ENCODE measurements around the gene SGK2. TPM values are rescaled to one million over a fixed set of nuclear protein-coding genes. Genes with fewer than 3 reads are reported as not detected.

SGK2 gene
- total and polyA plus RNA-seq, 2 experiments from 2014 or later, result 0.42 TPM; not detected in 1

DNA sequence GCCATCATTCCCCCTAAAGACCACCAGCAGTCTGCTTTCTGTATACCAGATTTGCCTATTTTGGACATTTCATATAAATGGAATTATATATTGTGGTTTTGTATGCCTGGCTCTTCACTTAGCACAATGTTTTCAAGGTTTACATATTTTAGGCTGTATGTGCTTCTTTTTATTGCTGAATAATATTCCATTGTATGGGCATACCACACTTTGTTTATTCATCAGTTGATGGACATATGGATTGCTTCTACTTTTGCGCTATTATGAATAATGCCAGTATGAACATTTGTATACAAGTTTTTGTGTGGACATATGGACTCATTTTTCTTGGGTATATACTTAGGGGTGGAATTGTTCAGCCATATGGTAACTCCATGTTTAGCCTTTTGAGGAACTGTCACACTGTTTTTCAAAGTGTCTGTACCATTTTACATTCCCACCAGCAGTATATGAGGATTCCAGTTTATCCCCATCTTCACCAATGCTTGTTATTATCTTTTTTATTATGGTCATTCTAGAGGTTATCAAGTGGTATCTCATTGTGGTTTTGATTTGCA lies 38.7 kb upstream of the SGK2 start:
- H3F3A ChIP-seq (replicated peaks; ENCODE audit: low read depth), result no peaks in the 10 kb centered on the region
- Mint-ChIP-seq H3K27me3 (ENCODE audit: insufficient read depth, low read depth, poor library complexity) (peaks cover 2% of the 10 kb centered on the region), H3K4me1 (no peaks in the 10 kb centered on the region; the same call in 2 of the 3 replicates), H3K36me3 (ENCODE audit: low read depth) (peaks cover 37% of the 10 kb centered on the region), H3K27ac (no peak overlapping the region), H3K4me3 (no peak overlapping the region), H3K9me3 (no peaks in the 10 kb centered on the region; the same call in 1 of the 3 replicates)
- H3K27ac ChIP-seq (ENCODE audit: low read depth), result no peak overlapping the region
- no peak overlapping the region for H3K4me2 ChIP-seq
- no peaks in the 10 kb centered on the region; the same call in 1 of the 2 replicates for H3K36me3 ChIP-seq (ENCODE audit: insufficient read depth)
- H3K4me1 ChIP-seq (ENCODE audit: insufficient read depth), result no peaks in the 10 kb centered on the region
- H3K79me2 ChIP-seq (replicated peaks; ENCODE audit: insufficient read depth), result 0 out of 2 replicates have a peak, but pooled peaks cover 7% of the 10 kb centered on the region
- no peak for ATAC-seq
- no peaks in the 10 kb centered on the region; the same call in 1 of the 2 replicates for H3K9me2 ChIP-seq (ENCODE audit: insufficient read depth)
- H3K27me3 ChIP-seq (ENCODE audit: insufficient read depth), result no peaks in the 10 kb centered on the region
- H2AFZ ChIP-seq, result no peak overlapping the region
- TF ChIP-seq EZH2 (IDR thresholded peaks at IDR 0.05; ENCODE audit: low read depth, unreplicated experiment) (no peak), CREB1 (CRISPR knock-in tag; IDR thresholded peaks at IDR 0.05; ENCODE audit: low read depth) (no peak), ZNF114 (CRISPR knock-in tag; IDR thresholded peaks at IDR 0.05) (no peak), NANOG (IDR thresholded peaks at IDR 0.05; ENCODE audit: borderline replicate concordance) (no peak), ZNF331 (CRISPR knock-in tag; IDR thresholded peaks at IDR 0.05; ENCODE audit: low read depth) (no peak), EZH2phosphoT487 (IDR thresholded peaks at IDR 0.05; ENCODE audit: unreplicated experiment) (no peak), STAT1 (IDR thresholded peaks at IDR 0.05; ENCODE audit: unreplicated experiment) (no peak), POLR2AphosphoS5 (IDR thresholded peaks at IDR 0.05; ENCODE audit: low read depth) (no peak), JUNB (IDR thresholded peaks at IDR 0.05; ENCODE audit: unreplicated experiment) (no peak)
- TF ChIP-seq, protein P1, sequence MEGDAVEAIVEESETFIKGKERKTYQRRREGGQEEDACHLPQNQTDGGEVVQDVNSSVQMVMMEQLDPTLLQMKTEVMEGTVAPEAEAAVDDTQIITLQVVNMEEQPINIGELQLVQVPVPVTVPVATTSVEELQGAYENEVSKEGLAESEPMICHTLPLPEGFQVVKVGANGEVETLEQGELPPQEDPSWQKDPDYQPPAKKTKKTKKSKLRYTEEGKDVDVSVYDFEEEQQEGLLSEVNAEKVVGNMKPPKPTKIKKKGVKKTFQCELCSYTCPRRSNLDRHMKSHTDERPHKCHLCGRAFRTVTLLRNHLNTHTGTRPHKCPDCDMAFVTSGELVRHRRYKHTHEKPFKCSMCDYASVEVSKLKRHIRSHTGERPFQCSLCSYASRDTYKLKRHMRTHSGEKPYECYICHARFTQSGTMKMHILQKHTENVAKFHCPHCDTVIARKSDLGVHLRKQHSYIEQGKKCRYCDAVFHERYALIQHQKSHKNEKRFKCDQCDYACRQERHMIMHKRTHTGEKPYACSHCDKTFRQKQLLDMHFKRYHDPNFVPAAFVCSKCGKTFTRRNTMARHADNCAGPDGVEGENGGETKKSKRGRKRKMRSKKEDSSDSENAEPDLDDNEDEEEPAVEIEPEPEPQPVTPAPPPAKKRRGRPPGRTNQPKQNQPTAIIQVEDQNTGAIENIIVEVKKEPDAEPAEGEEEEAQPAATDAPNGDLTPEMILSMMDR (conservative IDR thresholded peaks at IDR 0.05; ENCODE audit: low read depth in 2 of 2), result no peak
- TF ChIP-seq, protein P2, sequence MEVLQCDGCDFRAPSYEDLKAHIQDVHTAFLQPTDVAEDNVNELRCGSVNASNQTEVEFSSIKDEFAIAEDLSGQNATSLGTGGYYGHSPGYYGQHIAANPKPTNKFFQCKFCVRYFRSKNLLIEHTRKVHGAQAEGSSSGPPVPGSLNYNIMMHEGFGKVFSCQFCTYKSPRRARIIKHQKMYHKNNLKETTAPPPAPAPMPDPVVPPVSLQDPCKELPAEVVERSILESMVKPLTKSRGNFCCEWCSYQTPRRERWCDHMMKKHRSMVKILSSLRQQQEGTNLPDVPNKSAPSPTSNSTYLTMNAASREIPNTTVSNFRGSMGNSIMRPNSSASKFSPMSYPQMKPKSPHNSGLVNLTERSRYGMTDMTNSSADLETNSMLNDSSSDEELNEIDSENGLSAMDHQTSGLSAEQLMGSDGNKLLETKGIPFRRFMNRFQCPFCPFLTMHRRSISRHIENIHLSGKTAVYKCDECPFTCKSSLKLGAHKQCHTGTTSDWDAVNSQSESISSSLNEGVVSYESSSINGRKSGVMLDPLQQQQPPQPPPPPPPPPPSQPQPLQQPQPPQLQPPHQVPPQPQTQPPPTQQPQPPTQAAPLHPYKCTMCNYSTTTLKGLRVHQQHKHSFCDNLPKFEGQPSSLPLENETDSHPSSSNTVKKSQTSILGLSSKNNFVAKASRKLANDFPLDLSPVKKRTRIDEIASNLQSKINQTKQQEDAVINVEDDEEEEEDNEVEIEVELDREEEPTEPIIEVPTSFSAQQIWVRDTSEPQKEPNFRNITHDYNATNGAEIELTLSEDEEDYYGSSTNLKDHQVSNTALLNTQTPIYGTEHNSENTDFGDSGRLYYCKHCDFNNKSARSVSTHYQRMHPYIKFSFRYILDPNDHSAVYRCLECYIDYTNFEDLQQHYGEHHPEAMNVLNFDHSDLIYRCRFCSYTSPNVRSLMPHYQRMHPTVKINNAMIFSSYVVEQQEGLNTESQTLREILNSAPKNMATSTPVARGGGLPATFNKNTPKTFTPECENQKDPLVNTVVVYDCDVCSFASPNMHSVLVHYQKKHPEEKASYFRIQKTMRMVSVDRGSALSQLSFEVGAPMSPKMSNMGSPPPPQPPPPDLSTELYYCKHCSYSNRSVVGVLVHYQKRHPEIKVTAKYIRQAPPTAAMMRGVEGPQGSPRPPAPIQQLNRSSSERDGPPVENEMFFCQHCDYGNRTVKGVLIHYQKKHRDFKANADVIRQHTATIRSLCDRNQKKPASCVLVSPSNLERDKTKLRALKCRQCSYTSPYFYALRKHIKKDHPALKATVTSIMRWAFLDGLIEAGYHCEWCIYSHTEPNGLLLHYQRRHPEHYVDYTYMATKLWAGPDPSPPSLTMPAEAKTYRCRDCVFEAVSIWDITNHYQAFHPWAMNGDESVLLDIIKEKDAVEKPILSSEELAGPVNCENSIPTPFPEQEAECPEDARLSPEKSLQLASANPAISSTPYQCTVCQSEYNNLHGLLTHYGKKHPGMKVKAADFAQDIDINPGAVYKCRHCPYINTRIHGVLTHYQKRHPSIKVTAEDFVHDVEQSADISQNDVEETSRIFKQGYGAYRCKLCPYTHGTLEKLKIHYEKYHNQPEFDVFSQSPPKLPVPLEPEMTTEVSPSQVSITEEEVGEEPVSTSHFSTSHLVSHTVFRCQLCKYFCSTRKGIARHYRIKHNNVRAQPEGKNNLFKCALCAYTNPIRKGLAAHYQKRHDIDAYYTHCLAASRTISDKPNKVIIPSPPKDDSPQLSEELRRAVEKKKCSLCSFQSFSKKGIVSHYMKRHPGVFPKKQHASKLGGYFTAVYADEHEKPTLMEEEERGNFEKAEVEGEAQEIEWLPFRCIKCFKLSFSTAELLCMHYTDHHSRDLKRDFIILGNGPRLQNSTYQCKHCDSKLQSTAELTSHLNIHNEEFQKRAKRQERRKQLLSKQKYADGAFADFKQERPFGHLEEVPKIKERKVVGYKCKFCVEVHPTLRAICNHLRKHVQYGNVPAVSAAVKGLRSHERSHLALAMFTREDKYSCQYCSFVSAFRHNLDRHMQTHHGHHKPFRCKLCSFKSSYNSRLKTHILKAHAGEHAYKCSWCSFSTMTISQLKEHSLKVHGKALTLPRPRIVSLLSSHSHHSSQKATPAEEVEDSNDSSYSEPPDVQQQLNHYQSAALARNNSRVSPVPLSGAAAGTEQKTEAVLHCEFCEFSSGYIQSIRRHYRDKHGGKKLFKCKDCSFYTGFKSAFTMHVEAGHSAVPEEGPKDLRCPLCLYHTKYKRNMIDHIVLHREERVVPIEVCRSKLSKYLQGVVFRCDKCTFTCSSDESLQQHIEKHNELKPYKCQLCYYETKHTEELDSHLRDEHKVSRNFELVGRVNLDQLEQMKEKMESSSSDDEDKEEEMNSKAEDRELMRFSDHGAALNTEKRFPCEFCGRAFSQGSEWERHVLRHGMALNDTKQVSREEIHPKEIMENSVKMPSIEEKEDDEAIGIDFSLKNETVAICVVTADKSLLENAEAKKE (CRISPR knock-in tag; IDR thresholded peaks at IDR 0.05), result no peak
- TF ChIP-seq, protein P3, sequence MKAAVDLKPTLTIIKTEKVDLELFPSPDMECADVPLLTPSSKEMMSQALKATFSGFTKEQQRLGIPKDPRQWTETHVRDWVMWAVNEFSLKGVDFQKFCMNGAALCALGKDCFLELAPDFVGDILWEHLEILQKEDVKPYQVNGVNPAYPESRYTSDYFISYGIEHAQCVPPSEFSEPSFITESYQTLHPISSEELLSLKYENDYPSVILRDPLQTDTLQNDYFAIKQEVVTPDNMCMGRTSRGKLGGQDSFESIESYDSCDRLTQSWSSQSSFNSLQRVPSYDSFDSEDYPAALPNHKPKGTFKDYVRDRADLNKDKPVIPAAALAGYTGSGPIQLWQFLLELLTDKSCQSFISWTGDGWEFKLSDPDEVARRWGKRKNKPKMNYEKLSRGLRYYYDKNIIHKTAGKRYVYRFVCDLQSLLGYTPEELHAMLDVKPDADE (IDR thresholded peaks at IDR 0.05), result no peak
- TF ChIP-seq, protein P4, sequence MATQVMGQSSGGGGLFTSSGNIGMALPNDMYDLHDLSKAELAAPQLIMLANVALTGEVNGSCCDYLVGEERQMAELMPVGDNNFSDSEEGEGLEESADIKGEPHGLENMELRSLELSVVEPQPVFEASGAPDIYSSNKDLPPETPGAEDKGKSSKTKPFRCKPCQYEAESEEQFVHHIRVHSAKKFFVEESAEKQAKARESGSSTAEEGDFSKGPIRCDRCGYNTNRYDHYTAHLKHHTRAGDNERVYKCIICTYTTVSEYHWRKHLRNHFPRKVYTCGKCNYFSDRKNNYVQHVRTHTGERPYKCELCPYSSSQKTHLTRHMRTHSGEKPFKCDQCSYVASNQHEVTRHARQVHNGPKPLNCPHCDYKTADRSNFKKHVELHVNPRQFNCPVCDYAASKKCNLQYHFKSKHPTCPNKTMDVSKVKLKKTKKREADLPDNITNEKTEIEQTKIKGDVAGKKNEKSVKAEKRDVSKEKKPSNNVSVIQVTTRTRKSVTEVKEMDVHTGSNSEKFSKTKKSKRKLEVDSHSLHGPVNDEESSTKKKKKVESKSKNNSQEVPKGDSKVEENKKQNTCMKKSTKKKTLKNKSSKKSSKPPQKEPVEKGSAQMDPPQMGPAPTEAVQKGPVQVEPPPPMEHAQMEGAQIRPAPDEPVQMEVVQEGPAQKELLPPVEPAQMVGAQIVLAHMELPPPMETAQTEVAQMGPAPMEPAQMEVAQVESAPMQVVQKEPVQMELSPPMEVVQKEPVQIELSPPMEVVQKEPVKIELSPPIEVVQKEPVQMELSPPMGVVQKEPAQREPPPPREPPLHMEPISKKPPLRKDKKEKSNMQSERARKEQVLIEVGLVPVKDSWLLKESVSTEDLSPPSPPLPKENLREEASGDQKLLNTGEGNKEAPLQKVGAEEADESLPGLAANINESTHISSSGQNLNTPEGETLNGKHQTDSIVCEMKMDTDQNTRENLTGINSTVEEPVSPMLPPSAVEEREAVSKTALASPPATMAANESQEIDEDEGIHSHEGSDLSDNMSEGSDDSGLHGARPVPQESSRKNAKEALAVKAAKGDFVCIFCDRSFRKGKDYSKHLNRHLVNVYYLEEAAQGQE (IDR thresholded peaks at IDR 0.05; ENCODE audit: unreplicated experiment), result no peak
- DNase-seq (ENCODE audit: low spot score), result no peak
- no peaks in the 10 kb centered on the region for H4K20me1 ChIP-seq (replicated peaks; ENCODE audit: insufficient read depth)
- no peak overlapping the region for H3K4me3 ChIP-seq

Data from GM23338 (cell line).